ENCODE data around the gene CLEC2L. TPM values are rescaled to one million over a fixed set of nuclear protein-coding genes. Genes with fewer than 3 reads are reported as not detected.
A peak's percentile ranks its signal among the peaks of the same experiment; 100 is the strongest.

The CLEC2L gene
- total RNA-seq, 1 experiment from 2014 or later = not detected

GRCh38 chr7:139500770-139501138 is 22.7 kb upstream of the CLEC2L start:
- peak overlapping the region; percentile 43 to 55 for H3K4me3 ChIP-seq (replicated peaks in 1 of 2; ENCODE audit: low read depth in 1 of 2, low read length in 2 of 2)

GRCh38 chr7:139502226-139502625 is 21.3 kb upstream of the CLEC2L start:
- DNase-seq (ENCODE audit: low read depth, low spot score) = no peak
- POLR2A ChIA-PET = no interaction called here
- Histone ChIP-seq H4K20me1 (ENCODE audit: insufficient read depth) (no peaks in the 10 kb centered on the region), H3K9me3 (ENCODE audit: control insufficient read depth in 1 of 2, insufficient read depth in 1 of 2, low read depth in 1 of 2, low read length in 2 of 2) (no peaks in the 10 kb centered on the region), H3K9ac (ENCODE audit: low read length) (no peak overlapping the region), H3K4me2 (ENCODE audit: low read length) (no peak overlapping the region), H3K4me3 (replicated peaks in 1 of 2; ENCODE audit: low read depth in 1 of 2, low read length in 2 of 2) (no peak overlapping the region), H3K79me2 (ENCODE audit: insufficient read depth, low read length) (no peaks in the 10 kb centered on the region), H3K27ac (ENCODE audit: low read depth, low read length) (no peak overlapping the region), H3K27me3 (ENCODE audit: insufficient read depth, low read length) (no peaks in the 10 kb centered on the region), H3K4me1 (ENCODE audit: control insufficient read depth in 1 of 2, insufficient read depth in 2 of 2, low read length in 2 of 2) (peaks cover 0 to 9% of the 10 kb centered on the region in 2 experiments; a peak in 2 of 4 replicates), H3K36me3 (ENCODE audit: control insufficient read depth in 1 of 2, insufficient read depth in 2 of 2, low read length in 2 of 2) (no peaks in the 10 kb centered on the region), H2AFZ (ENCODE audit: low read depth, low read length, poor library complexity, severe bottlenecking) (no peak overlapping the region), H3K9me2 (ENCODE audit: insufficient read depth) (no peaks in the 10 kb centered on the region)
- RAD21 ChIA-PET (ENCODE audit: low non-redundant PET in 1 of 2, low total read pairs in 2 of 2, uncharacterized antibody in 2 of 2, unreplicated experiment in 2 of 2) = no interaction called here
- no TSS peak for BruUV-seq (replicated peaks)
- no peak for ATAC-seq
- intact Hi-C loops (cut with micrococcal nuclease) = loop anchor here (10.0 kb wide), 1 partner anchor 273 kb away; the partner anchor contains the start of gene HIPK2
- CTCF ChIA-PET = interaction anchor here (1.7 to 3.3 kb wide), 2 partner anchors 68 to 500 kb away, joined by 5 to 17 read pairs; no protein-coding TSS in a partner anchor
- TF ChIP-seq RAD21 (IDR thresholded peaks at IDR 0.05; ENCODE audit: low read depth) = no peak
- no peak for TF ChIP-seq YY1 (IDR thresholded peaks at IDR 0.05; ENCODE audit: extremely low read depth, insufficient replicate concordance, low read depth, low read length)
- no peak for TF ChIP-seq ZFX (IDR thresholded peaks at IDR 0.05)
- no peak for TF ChIP-seq JUND (IDR thresholded peaks at IDR 0.05)
- TF ChIP-seq, protein P1, sequence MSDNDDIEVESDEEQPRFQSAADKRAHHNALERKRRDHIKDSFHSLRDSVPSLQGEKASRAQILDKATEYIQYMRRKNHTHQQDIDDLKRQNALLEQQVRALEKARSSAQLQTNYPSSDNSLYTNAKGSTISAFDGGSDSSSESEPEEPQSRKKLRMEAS (IDR thresholded peaks at IDR 0.05) = no peak
- TF ChIP-seq EZH2 (IDR thresholded peaks at IDR 0.05) = no peak
- no peak for TF ChIP-seq EZH2phosphoT487 (IDR thresholded peaks at IDR 0.05; ENCODE audit: borderline replicate concordance)
- TF ChIP-seq, protein P2, sequence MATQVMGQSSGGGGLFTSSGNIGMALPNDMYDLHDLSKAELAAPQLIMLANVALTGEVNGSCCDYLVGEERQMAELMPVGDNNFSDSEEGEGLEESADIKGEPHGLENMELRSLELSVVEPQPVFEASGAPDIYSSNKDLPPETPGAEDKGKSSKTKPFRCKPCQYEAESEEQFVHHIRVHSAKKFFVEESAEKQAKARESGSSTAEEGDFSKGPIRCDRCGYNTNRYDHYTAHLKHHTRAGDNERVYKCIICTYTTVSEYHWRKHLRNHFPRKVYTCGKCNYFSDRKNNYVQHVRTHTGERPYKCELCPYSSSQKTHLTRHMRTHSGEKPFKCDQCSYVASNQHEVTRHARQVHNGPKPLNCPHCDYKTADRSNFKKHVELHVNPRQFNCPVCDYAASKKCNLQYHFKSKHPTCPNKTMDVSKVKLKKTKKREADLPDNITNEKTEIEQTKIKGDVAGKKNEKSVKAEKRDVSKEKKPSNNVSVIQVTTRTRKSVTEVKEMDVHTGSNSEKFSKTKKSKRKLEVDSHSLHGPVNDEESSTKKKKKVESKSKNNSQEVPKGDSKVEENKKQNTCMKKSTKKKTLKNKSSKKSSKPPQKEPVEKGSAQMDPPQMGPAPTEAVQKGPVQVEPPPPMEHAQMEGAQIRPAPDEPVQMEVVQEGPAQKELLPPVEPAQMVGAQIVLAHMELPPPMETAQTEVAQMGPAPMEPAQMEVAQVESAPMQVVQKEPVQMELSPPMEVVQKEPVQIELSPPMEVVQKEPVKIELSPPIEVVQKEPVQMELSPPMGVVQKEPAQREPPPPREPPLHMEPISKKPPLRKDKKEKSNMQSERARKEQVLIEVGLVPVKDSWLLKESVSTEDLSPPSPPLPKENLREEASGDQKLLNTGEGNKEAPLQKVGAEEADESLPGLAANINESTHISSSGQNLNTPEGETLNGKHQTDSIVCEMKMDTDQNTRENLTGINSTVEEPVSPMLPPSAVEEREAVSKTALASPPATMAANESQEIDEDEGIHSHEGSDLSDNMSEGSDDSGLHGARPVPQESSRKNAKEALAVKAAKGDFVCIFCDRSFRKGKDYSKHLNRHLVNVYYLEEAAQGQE (IDR thresholded peaks at IDR 0.05; ENCODE audit: low read depth) = no peak
- no peak for TF ChIP-seq POLR2A (IDR thresholded peaks at IDR 0.05; ENCODE audit: borderline replicate concordance, extremely low read depth, insufficient read depth, insufficient read length)
- no peak for TF ChIP-seq ATF3 (IDR thresholded peaks at IDR 0.05)
- TF ChIP-seq EGR1 (IDR thresholded peaks at IDR 0.05; ENCODE audit: low read depth) = no peak
- no peak for TF ChIP-seq POLR2AphosphoS5 (IDR thresholded peaks at IDR 0.05; ENCODE audit: low read depth, low read length)
- TF ChIP-seq ELF1 (IDR thresholded peaks at IDR 0.05; ENCODE audit: borderline replicate concordance, low read depth) = no peak

More at GRCh38 chr7:139500770-139501138, 22.7 kb upstream of the CLEC2L start:
- intact Hi-C loops (cut with micrococcal nuclease) = loop anchor here (1.0 to 10.0 kb wide), 3 partner anchors 118 to 505 kb away; partner anchors contain the start of gene HIPK2
- DNase-seq (ENCODE audit: low read depth, low spot score) (no peak), ATAC-seq (no peak)
- TF ChIP-seq EZH2 (IDR thresholded peaks at IDR 0.05) (no peak), JUND (IDR thresholded peaks at IDR 0.05) (no peak)
- TF ChIP-seq, protein P3, sequence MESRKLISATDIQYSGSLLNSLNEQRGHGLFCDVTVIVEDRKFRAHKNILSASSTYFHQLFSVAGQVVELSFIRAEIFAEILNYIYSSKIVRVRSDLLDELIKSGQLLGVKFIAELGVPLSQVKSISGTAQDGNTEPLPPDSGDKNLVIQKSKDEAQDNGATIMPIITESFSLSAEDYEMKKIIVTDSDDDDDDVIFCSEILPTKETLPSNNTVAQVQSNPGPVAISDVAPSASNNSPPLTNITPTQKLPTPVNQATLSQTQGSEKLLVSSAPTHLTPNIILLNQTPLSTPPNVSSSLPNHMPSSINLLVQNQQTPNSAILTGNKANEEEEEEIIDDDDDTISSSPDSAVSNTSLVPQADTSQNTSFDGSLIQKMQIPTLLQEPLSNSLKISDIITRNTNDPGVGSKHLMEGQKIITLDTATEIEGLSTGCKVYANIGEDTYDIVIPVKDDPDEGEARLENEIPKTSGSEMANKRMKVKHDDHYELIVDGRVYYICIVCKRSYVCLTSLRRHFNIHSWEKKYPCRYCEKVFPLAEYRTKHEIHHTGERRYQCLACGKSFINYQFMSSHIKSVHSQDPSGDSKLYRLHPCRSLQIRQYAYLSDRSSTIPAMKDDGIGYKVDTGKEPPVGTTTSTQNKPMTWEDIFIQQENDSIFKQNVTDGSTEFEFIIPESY (IDR thresholded peaks at IDR 0.05; ENCODE audit: extremely low read depth, insufficient replicate concordance, low read length) = no peak
- CTCF ChIA-PET = interaction anchor here (0.7 to 3.3 kb wide), 6 partner anchors 8 to 505 kb away, joined by 3 to 19 read pairs (median 7); no protein-coding TSS in a partner anchor
- POLR2A ChIA-PET = no interaction called here
- Histone ChIP-seq H3K4me2 (ENCODE audit: low read length) (peak overlapping the region; percentile 84), H3K27me3 (ENCODE audit: insufficient read depth, low read length) (no peaks in the 10 kb centered on the region), H3K9ac (ENCODE audit: low read length) (0 out of 2 replicates have a peak overlapping the region, but pooled peaks have one; percentile 46), H3K36me3 (ENCODE audit: control insufficient read depth in 1 of 2, insufficient read depth in 2 of 2, low read length in 2 of 2) (no peaks in the 10 kb centered on the region), H2AFZ (ENCODE audit: low read depth, low read length, poor library complexity, severe bottlenecking) (peak overlapping the region; percentile 77), H3K9me3 (ENCODE audit: control insufficient read depth in 1 of 2, insufficient read depth in 1 of 2, low read depth in 1 of 2, low read length in 2 of 2) (no peaks in the 10 kb centered on the region), H3K9me2 (ENCODE audit: insufficient read depth) (no peaks in the 10 kb centered on the region), H4K20me1 (ENCODE audit: insufficient read depth) (no peaks in the 10 kb centered on the region), H3K27ac (ENCODE audit: low read depth, low read length) (no peak overlapping the region; the same call in 1 of the 2 replicates), H3K4me1 (ENCODE audit: control insufficient read depth in 1 of 2, insufficient read depth in 2 of 2, low read length in 2 of 2) (peaks cover 0 to 9% of the 10 kb centered on the region in 2 experiments; a peak in 2 of 4 replicates), H3K79me2 (ENCODE audit: insufficient read depth, low read length) (no peaks in the 10 kb centered on the region)
- RAD21 ChIA-PET (ENCODE audit: low non-redundant PET in 1 of 2, low total read pairs in 2 of 2, uncharacterized antibody in 2 of 2, unreplicated experiment in 2 of 2) = no interaction called here
- no TSS peak for BruUV-seq (replicated peaks)

Data from HCT116 (cell line).